ENCODE data around the gene EPHB2. TPM values are rescaled to one million over a fixed set of nuclear protein-coding genes. Genes with fewer than 3 reads are reported as not detected.

Gene EPHB2
- total and polyA plus RNA-seq, 2 of the 4 experiments (the other 2 are of a cell fraction), result 52.3 to 58.8 TPM

- no peak overlapping the region for H3K4me2 ChIP-seq (ENCODE audit: low read depth, low read length)
- no peaks in the 10 kb centered on the region for H3K36me3 ChIP-seq (ENCODE audit: control insufficient read depth, insufficient read depth, low read length)
- no peak overlapping the region for H3K27ac ChIP-seq (ENCODE audit: insufficient read depth, low read length)
- H3K4me3 ChIP-seq (ENCODE audit: insufficient read depth, low read depth, low read length), result no peak overlapping the region
- H3K18ac ChIP-seq (ENCODE audit: low read depth, low read length), result no peak overlapping the region
- no peak overlapping the region for H2BK120ac ChIP-seq (ENCODE audit: low read depth, low read length)
- H4K20me1 ChIP-seq (ENCODE audit: insufficient read depth, low read length), result no peaks in the 10 kb centered on the region
- no peak for ATAC-seq (ENCODE audit: low read depth)
- no peak for TF ChIP-seq MXI1 (IDR thresholded peaks at IDR 0.05; ENCODE audit: borderline replicate concordance, low read depth, low read length)
- no peak for TF ChIP-seq NFE2L2 (IDR thresholded peaks at IDR 0.05; ENCODE audit: low read depth, low read length)
- BruUV-seq (replicated peaks), result no TSS peak
- ChIA-PET CTCF (no interaction called here), POLR2A (ENCODE audit: unreplicated experiment) (no interaction called here)
- no CpG with 5 or more reads among the region's 4 CpGs for WGBS, 2 experiments (ENCODE audit: extremely low coverage in 2 of 2, insufficient read length in 1 of 2)
- no peak overlapping the region for H3K4ac ChIP-seq (ENCODE audit: low read depth, low read length)
- dilution Hi-C loops (cut with HindIII; ENCODE audit: low sequenced_read_pairs, unreplicated experiment), result no loop called here
- no peak overlapping the region for H4K91ac ChIP-seq (ENCODE audit: insufficient read depth, low read depth, low read length)
- H3K9me1 ChIP-seq (ENCODE audit: insufficient read depth, low read length), result no peaks in the 10 kb centered on the region
- no peak overlapping the region for H3K23ac ChIP-seq (ENCODE audit: low read depth, low read length)
- no peaks in the 10 kb centered on the region for H3K79me1 ChIP-seq (ENCODE audit: low read depth in 1 of 2, low read length in 2 of 2)
- no peak overlapping the region for H2BK20ac ChIP-seq (ENCODE audit: low read depth, low read length)
- H2AFZ ChIP-seq (replicated peaks; ENCODE audit: low read length, poor library complexity), result no peak overlapping the region
- intact Hi-C loops (cut with micrococcal nuclease), result loop anchor here (10.0 kb wide), 1 partner anchor 508 kb away; no protein-coding TSS in a partner anchor
- H2BK5ac ChIP-seq (ENCODE audit: low read depth, low read length, poor library complexity, severe bottlenecking), result no peak overlapping the region
- no peaks in the 10 kb centered on the region for H3K4me1 ChIP-seq (ENCODE audit: control insufficient read depth, insufficient read depth, low read length)
- no peak overlapping the region for H2BK15ac ChIP-seq (ENCODE audit: low read depth, low read length)
- no peak overlapping the region for H3K14ac ChIP-seq (replicated peaks; ENCODE audit: low read depth, low read length)
- no peak overlapping the region for H3K9ac ChIP-seq (ENCODE audit: low read depth, low read length)
- H4K5ac ChIP-seq (ENCODE audit: low read depth, low read length), result no peak overlapping the region
- H3K9me3 ChIP-seq (ENCODE audit: control insufficient read depth, insufficient read depth, low read length), result peaks cover 17% of the 10 kb centered on the region
- H3K56ac ChIP-seq (ENCODE audit: extremely low read depth, insufficient read depth, low read length), result no peak overlapping the region
- in situ Hi-C loops (cut with MboI; ENCODE audit: low sequenced_read_pairs), result loop anchor here (25.0 kb wide), 1 partner anchor 496 kb away; no protein-coding TSS in a partner anchor
- DNase-seq, result no peak
- no peak overlapping the region for H4K8ac ChIP-seq (ENCODE audit: low read depth in 2 of 2, low read length in 2 of 2)
- peaks cover 46% of the 10 kb centered on the region for H3K27me3 ChIP-seq (ENCODE audit: control insufficient read depth, insufficient read depth, low read length)
- H2AK9ac ChIP-seq (replicated peaks; ENCODE audit: low read depth, low read length, poor library complexity), result no peak overlapping the region
- H2AK5ac ChIP-seq (ENCODE audit: low read depth, low read length), result no peak overlapping the region
Observed at GRCh38 chr1:22932803-22933470, 222.3 kb downstream of the EPHB2 start.

Data from IMR-90 (cell line).